Lung (tissue), 12 donors: ENCODE results near the gene HTT. TPM values are rescaled to one million over a fixed set of nuclear protein-coding genes. Genes with fewer than 3 reads are reported as not detected.

Experiments used
- ATAC-seq: fragments of 200-7000 bp; cut with Tn5 transposase; one replicate; pipeline ENCODE4 v1.9.1; 2020; ENCODE audit warnings: moderate number of reproducible peaks; ENCODE audit not compliant: insufficient read depth, low FRiP score
- DNase-seq, 3 donors: peaks; one replicate each; pipeline ENCODE4 v3.0.0-alpha.2; 2013 to 2017
- H3K27ac ChIP-seq, 2 donors: one replicate each; pipeline ENCODE4 v1.5.1; 2013; ENCODE audit warnings: mild to moderate bottlenecking in 2 of 2, moderate library complexity in 2 of 2, control low read depth in 1 of 2, inconsistent platforms in 1 of 2, low read depth in 1 of 2, low read length in 1 of 2
- H3K27me3 ChIP-seq, 3 donors: one replicate each; pipeline ENCODE4 v1.5.1; 2013; ENCODE audit warnings: low read length in 2 of 3; ENCODE audit not compliant: control insufficient read depth in 3 of 3, insufficient read depth in 3 of 3
- H3K36me3 ChIP-seq, 4 donors: one replicate each; pipeline ENCODE4 v1.5.1; 2013; ENCODE audit warnings: low read length in 4 of 4, mild to moderate bottlenecking in 1 of 4, moderate library complexity in 1 of 4; ENCODE audit not compliant: control insufficient read depth in 4 of 4, insufficient read depth in 4 of 4
- H3K4me1 ChIP-seq, 5 donors: one replicate each; pipeline ENCODE4 v1.5.1; 2013; ENCODE audit warnings: low read length in 5 of 5, mild to moderate bottlenecking in 2 of 5, moderate library complexity in 1 of 5; ENCODE audit not compliant: control insufficient read depth in 5 of 5, insufficient read depth in 5 of 5
- H3K4me3 ChIP-seq: one replicate; pipeline ENCODE4 v1.5.1; 2013; ENCODE audit warnings: mild to moderate bottlenecking, control low read depth, moderate library complexity
- H3K9ac ChIP-seq, 2 donors: one replicate each; pipeline ENCODE4 v1.5.1; 2013; ENCODE audit warnings: low read length in 2 of 2, control low read depth in 1 of 2; ENCODE audit not compliant: insufficient read depth in 1 of 2
- H3K9me3 ChIP-seq, 4 donors: one replicate each; pipeline ENCODE4 v1.5.1; 2013; ENCODE audit warnings: low read length in 3 of 4, mild to moderate bottlenecking in 1 of 4, moderate library complexity in 1 of 4; ENCODE audit not compliant: control insufficient read depth in 4 of 4, insufficient read depth in 3 of 4
- WGBS, 2 donors: extraction: QIAGEN DNeasy Blood & Tissue Kit; methylation state at CpG; one replicate each; pipeline ENCODE4 v1.1.7; 2013; 5-methylcytosine and 5-hydroxymethylcytosine counted together
- polyA plus RNA-seq, 2 donors: library from polyadenylated mRNA; stranded (reverse); fragments of 200-250 nt; gene quantifications; one replicate each; pipeline ENCODE4 v1.2.1, GENCODE V29; 2013
- total RNA-seq, 2 donors: library from RNA; depleted of rRNA in 1 of 2; stranded (reverse); fragments of >200 nt in 1 of 2; gene quantifications; one replicate each; pipeline ENCODE4 v1.2.1, GENCODE V29; 2014 to 2021
- TF ChIP-seq, protein P1 (sequence below): IDR thresholded peaks from 2 replicates; pipeline ENCODE4 v1.5.1; 2012; ENCODE audit warnings: mild to moderate bottlenecking; ENCODE audit errors: control extremely low read depth, extremely low read depth
- donor health status: control.
- donor health status: control.
- donor health status: Bipolar disorder and iron deficiency.
- donor health status: healthy.
- donor health status: DM: yes; HTN: yes; CAD: no.

Gene HTT
- total and polyA plus RNA-seq, 4 donors, result 17.0 to 109 (median 48.4) TPM

- ATAC-seq, result no peak
- peaks cover 9 to 24% (median 19%) of the 10 kb centered on the region in 4 donors for H3K36me3 ChIP-seq
- no peak overlapping the region for H3K27ac ChIP-seq
- no peak overlapping the region for H3K4me3 ChIP-seq
- no peaks in the 10 kb centered on the region for H3K9me3 ChIP-seq
- TF ChIP-seq, protein P1, sequence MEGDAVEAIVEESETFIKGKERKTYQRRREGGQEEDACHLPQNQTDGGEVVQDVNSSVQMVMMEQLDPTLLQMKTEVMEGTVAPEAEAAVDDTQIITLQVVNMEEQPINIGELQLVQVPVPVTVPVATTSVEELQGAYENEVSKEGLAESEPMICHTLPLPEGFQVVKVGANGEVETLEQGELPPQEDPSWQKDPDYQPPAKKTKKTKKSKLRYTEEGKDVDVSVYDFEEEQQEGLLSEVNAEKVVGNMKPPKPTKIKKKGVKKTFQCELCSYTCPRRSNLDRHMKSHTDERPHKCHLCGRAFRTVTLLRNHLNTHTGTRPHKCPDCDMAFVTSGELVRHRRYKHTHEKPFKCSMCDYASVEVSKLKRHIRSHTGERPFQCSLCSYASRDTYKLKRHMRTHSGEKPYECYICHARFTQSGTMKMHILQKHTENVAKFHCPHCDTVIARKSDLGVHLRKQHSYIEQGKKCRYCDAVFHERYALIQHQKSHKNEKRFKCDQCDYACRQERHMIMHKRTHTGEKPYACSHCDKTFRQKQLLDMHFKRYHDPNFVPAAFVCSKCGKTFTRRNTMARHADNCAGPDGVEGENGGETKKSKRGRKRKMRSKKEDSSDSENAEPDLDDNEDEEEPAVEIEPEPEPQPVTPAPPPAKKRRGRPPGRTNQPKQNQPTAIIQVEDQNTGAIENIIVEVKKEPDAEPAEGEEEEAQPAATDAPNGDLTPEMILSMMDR, result no peak
- DNase-seq, result peak in 2 of 3 donors; percentile 37
- no peaks in the 10 kb centered on the region for H3K27me3 ChIP-seq
- H3K4me1 ChIP-seq, result peaks cover 0 to 32% (median 19%) of the 10 kb centered on the region in 5 donors
- WGBS, 2 donors, result 79 to 81% methylated on average over 7 of the region's 7 CpGs
- H3K9ac ChIP-seq, result no peak overlapping the region
These were observed 49.7 kb downstream of the HTT start for GRCh38 chr4:3124070-3124767.

GRCh38 chr4:3127112-3127511 is 52.6 kb downstream of the HTT start:
- Histone ChIP-seq H3K4me3 (no peak overlapping the region), H3K27ac (no peak overlapping the region), H3K9me3 (no peaks in the 10 kb centered on the region), H3K4me1 (peaks cover 0 to 24% (median 10%) of the 10 kb centered on the region in 5 donors), H3K27me3 (no peaks in the 10 kb centered on the region), H3K36me3 (peaks cover 18 to 33% (median 26%) of the 10 kb centered on the region in 4 donors), H3K9ac (no peak overlapping the region)
- DNase-seq, result no peak
- TF ChIP-seq, protein P1, result no peak
- WGBS, 2 donors, result 91 to 95% methylated on average over 7 of the region's 7 CpGs
- ATAC-seq, result no peak

- no peak overlapping the region for H3K27ac ChIP-seq
- no peak overlapping the region for H3K4me3 ChIP-seq
- TF ChIP-seq, protein P1, result no peak
- DNase-seq (no peak), ATAC-seq (no peak)
- H3K27me3 ChIP-seq, result no peaks in the 10 kb centered on the region
- 96 to 98% methylated on average over 2 of the region's 2 CpGs for WGBS, 2 donors
- H3K4me1 ChIP-seq, result peaks cover 0 to 14% (median 8%) of the 10 kb centered on the region in 5 donors
- no peaks in the 10 kb centered on the region for H3K9me3 ChIP-seq
- peaks cover 21 to 34% (median 32%) of the 10 kb centered on the region in 4 donors for H3K36me3 ChIP-seq
- H3K9ac ChIP-seq, result no peak overlapping the region
These were observed 53.6 kb downstream of the HTT start for GRCh38 chr4:3128058-3128457.
